DND-41 (cell line): ENCODE measurements around the gene ATXN7L1.

Experiments used
- ATAC-seq: fragments of 200-7000 bp; cut with Tn5 transposase; 3 replicates; pipeline ENCODE4 v1.9.1; 2021; ENCODE audit warnings: low read depth; ENCODE audit not compliant: insufficient read depth
- DNase-seq: peaks from one replicate; pipeline ENCODE4 v3.0.0-alpha.2; 2020
- H2AFZ ChIP-seq: 2 replicates; pipeline ENCODE4 v1.6.0; 2012; ENCODE audit warnings: low read depth, low read length
- H3K27ac ChIP-seq: 2 replicates; pipeline ENCODE4 v1.5.1; 2012; ENCODE audit warnings: low read length, inconsistent platforms
- H3K27me3 ChIP-seq: fragments of 200-600 bp; sonication (generic); 2 replicates; pipeline ENCODE4 v1.6.0; 2012; ENCODE audit warnings: low read length, mild to moderate bottlenecking, inconsistent platforms; ENCODE audit not compliant: insufficient read depth, poor library complexity
- H3K36me3 ChIP-seq: 2 replicates; pipeline ENCODE4 v1.5.1; 2012; ENCODE audit warnings: low read length, inconsistent platforms; ENCODE audit not compliant: insufficient read depth
- H3K4me1 ChIP-seq: 2 replicates; pipeline ENCODE4 v1.5.1; 2012; ENCODE audit warnings: mild to moderate bottlenecking, low read length; ENCODE audit not compliant: insufficient read depth
- H3K4me2 ChIP-seq: 2 replicates; pipeline ENCODE4 v1.6.0; 2012; ENCODE audit warnings: mild to moderate bottlenecking, moderate library complexity, low read length, inconsistent platforms; ENCODE audit not compliant: insufficient read depth
- H3K4me3 ChIP-seq, 2 experiments: fragments of 200-600 bp in 1 of 2; shearing (Covaris generic) in 1 of 2; 2 replicates each; pipeline ENCODE4 v1.5.1; 2012 to 2016; ENCODE audit warnings: inconsistent platforms in 2 of 2, low read length in 2 of 2, mild to moderate bottlenecking in 2 of 2, low read depth in 1 of 2, moderate library complexity in 1 of 2
- H3K79me2 ChIP-seq: 2 replicates; pipeline ENCODE4 v1.6.0; 2012; ENCODE audit warnings: low read length, inconsistent platforms; ENCODE audit not compliant: insufficient read depth
- H3K9ac ChIP-seq: 2 replicates; pipeline ENCODE4 v1.6.0; 2012; ENCODE audit warnings: low read depth, mild to moderate bottlenecking, inconsistent platforms, low read length, moderate library complexity
- H3K9me3 ChIP-seq: 2 replicates; pipeline ENCODE4 v1.5.1; 2012; ENCODE audit warnings: low read length, moderate library complexity, mild to moderate bottlenecking, inconsistent platforms; ENCODE audit not compliant: insufficient read depth, severe bottlenecking
- H4K20me1 ChIP-seq: 2 replicates; pipeline ENCODE4 v1.6.0; 2012; ENCODE audit warnings: low read length; ENCODE audit not compliant: insufficient read depth
- EZH2 ChIP-seq: IDR thresholded peaks from 3 replicates; pipeline ENCODE4 v1.6.1; 2012; ENCODE audit warnings: borderline replicate concordance, low read depth, mild to moderate bottlenecking, moderate library complexity, low read length, inconsistent platforms; ENCODE audit not compliant: severe bottlenecking
- TF ChIP-seq, protein P1 (sequence below): IDR thresholded peaks from 2 replicates; pipeline ENCODE4 v1.5.1; 2012; ENCODE audit warnings: borderline replicate concordance, low read length, moderate library complexity, mild to moderate bottlenecking; ENCODE audit not compliant: poor library complexity, severe bottlenecking; ENCODE audit errors: extremely low read depth

ATXN7L1 gene

DNA sequence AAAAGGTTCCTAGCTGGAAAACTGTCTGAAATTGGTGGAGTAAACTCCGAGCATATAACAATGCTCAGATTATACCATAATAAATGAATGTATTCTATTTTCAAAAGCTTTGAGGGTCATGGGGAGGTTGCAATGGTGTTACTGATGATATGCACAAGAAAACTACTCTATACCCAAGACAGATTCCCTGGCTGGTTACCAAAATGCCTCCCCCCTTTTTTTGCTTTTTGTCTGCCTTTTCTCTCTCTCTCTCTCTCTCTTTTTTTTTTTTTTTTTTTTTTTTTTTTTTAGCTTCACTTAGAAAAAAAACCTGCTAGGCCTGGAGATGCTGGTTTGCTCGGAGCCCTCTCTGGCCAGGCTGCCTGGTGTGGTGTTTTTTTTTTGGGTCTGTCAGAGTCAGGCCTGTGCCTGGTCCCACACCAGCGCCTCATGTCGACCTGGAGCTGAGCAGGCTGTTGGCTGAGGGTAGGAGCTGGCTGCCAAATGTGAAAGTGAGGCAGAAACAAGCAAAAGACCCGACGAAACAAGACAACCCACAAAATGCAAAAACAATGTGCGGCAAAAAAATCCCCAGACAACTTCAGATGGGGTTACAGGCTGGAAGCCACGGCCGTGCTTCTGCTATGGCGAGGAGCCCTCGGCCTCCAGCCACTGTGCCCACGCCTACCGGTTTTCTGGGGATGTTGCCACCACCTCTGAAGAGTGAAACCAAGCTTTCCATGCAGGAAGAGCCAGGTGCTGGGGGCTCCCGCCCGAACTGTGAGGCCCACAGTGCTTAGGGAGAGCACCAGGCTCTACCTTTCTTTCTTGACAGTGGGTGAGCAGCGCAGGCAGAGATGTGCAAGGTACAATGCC lies 235.2 kb downstream of the ATXN7L1 start:
- Histone ChIP-seq H3K4me3 (no peak overlapping the region), H3K27ac (no peak overlapping the region), H3K27me3 (no peaks in the 10 kb centered on the region), H2AFZ (no peak overlapping the region), H4K20me1 (peaks cover 3% of the 10 kb centered on the region; the same call in 1 of the 2 replicates), H3K4me2 (no peak overlapping the region), H3K9me3 (no peaks in the 10 kb centered on the region), H3K9ac (no peak overlapping the region), H3K36me3 (peaks cover 67% of the 10 kb centered on the region), H3K4me1 (no peaks in the 10 kb centered on the region), H3K79me2 (no peaks in the 10 kb centered on the region)
- no peak for TF ChIP-seq EZH2
- TF ChIP-seq, protein P1, sequence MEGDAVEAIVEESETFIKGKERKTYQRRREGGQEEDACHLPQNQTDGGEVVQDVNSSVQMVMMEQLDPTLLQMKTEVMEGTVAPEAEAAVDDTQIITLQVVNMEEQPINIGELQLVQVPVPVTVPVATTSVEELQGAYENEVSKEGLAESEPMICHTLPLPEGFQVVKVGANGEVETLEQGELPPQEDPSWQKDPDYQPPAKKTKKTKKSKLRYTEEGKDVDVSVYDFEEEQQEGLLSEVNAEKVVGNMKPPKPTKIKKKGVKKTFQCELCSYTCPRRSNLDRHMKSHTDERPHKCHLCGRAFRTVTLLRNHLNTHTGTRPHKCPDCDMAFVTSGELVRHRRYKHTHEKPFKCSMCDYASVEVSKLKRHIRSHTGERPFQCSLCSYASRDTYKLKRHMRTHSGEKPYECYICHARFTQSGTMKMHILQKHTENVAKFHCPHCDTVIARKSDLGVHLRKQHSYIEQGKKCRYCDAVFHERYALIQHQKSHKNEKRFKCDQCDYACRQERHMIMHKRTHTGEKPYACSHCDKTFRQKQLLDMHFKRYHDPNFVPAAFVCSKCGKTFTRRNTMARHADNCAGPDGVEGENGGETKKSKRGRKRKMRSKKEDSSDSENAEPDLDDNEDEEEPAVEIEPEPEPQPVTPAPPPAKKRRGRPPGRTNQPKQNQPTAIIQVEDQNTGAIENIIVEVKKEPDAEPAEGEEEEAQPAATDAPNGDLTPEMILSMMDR, result no peak
- ATAC-seq, result no peak
- DNase-seq, result no peak

DNA sequence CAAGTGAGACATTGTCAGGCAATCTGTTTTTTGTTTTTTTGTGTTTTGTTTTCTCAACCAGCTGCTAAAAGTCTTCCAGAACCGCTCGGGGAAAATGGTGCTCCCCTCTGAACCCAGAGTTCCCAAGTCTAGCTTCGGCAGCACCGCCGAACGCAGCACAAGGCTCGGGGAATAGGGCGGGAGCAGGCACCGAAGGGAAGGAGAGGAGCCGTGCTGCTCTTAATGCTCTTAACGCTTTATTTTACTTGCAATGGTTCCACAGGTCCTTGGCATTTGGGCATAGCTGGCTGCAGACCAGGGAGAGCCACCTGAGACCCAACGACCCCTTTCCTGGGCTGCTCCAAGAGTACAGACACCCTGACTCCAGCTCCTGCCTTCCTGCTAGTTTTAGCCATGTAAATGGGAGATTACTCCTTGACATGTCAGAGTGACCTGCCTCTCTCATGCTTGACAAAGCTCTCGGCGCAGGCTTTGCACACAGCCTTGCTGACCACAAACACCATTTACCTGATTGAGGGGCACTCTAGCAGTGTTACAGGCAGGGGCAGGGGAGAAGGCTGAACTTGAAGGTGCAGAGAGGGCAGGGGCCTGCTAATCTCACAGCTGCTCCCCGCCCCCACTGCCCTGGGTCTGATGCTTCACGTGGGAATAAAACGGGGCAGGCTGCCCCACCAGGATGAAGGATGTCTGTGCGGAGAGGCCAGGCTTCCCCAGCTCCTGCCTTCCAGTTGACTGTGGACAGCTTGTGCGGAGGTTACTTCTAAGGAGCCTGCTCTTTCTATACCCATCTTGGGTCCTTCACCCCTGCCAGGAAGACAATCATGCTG lies 236.5 kb downstream of the ATXN7L1 start:
- H3K4me1 ChIP-seq, result no peaks in the 10 kb centered on the region
- H4K20me1 ChIP-seq, result peaks cover 3% of the 10 kb centered on the region; the same call in 1 of the 2 replicates
- H3K9me3 ChIP-seq, result no peaks in the 10 kb centered on the region
- no peak overlapping the region for H2AFZ ChIP-seq
- TF ChIP-seq, protein P1, result no peak
- no peak for TF ChIP-seq EZH2
- H3K79me2 ChIP-seq, result no peaks in the 10 kb centered on the region
- DNase-seq (no peak), ATAC-seq (no peak)
- H3K4me2 ChIP-seq, result no peak overlapping the region
- no peak overlapping the region for H3K9ac ChIP-seq
- H3K36me3 ChIP-seq, result peaks cover 79% of the 10 kb centered on the region
- no peaks in the 10 kb centered on the region for H3K27me3 ChIP-seq
- H3K27ac ChIP-seq, result no peak overlapping the region
- no peak overlapping the region for H3K4me3 ChIP-seq

DNA sequence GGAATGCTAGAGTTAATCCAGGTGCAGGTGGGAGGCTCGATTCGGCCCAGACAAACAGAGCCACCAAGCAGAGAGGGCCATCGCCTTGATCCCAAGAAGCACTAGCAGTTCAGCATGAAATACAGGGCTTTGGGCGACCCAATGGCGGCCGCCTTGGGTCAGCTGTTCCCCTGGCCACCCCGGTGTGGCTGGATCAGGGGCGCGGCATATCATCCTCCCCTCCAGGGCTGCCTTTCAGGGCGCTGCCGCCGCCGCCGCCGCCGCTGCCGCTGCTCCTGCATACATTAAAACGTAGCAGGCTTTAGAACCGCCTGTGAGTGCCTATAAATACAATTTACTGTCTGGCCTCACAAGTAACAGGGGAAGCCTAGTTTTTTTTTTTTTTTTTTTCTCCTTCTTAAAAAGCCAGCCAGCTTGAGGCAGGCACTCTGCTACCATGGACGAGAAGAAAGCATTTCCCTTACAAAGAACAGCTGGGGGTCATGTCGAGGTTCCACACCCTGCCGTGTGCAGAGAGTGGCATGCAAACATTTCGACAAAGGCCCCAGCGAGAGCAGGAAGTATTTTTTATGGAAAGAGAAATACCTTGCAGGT lies 237.4 kb downstream of the ATXN7L1 start:
- Histone ChIP-seq H3K4me1 (no peaks in the 10 kb centered on the region), H2AFZ (no peak overlapping the region), H3K27me3 (no peaks in the 10 kb centered on the region), H3K4me2 (no peak overlapping the region), H3K36me3 (peaks cover 88% of the 10 kb centered on the region), H3K9me3 (no peaks in the 10 kb centered on the region), H3K27ac (no peak overlapping the region), H4K20me1 (peaks cover 3% of the 10 kb centered on the region; the same call in 1 of the 2 replicates), H3K9ac (no peak overlapping the region), H3K79me2 (no peaks in the 10 kb centered on the region), H3K4me3 (no peak overlapping the region)
- DNase-seq (no peak), ATAC-seq (no peak)
- TF ChIP-seq, protein P1, result no peak
- TF ChIP-seq EZH2, result no peak
